A549 (cell line): ENCODE measurements around the gene SARDH. TPM values are rescaled to one million over a fixed set of nuclear protein-coding genes. Genes with fewer than 3 reads are reported as not detected.

Source experiments
- ATAC-seq, 2 experiments: fragments of 200-7000 bp in 1 of 2; fragments of >200 bp in 1 of 2; cut with Nextera tagmentation in 1 of 2; cut with Tn5 transposase in 1 of 2; 3 replicates each; pipeline versions ENCODE4 v1.8.0 to v1.9.1; 2018 to 2020; ENCODE audit warnings: mild to moderate bottlenecking in 1 of 2, moderate library complexity in 1 of 2
- CTCF ChIA-PET: fragments of 300-600 bp; sonication (Branson Sonifier 250); formaldehyde crosslinking; extraction: SDS; loops from one replicate; lab custom pipeline; 2021; ENCODE audit warnings: antibody characterized with exemption, inconsistent platforms; lab: Yijun Ruan, JAX
- POLR2A ChIA-PET: fragments of 350-600 bp; formaldehyde crosslinking; extraction: SDS; loops from one replicate; lab custom pipeline; 2021; ENCODE audit warnings: antibody characterized with exemption, inconsistent platforms; lab: Yijun Ruan, JAX
- DNase-seq, 2 experiments: peaks; one replicate each; pipeline versions ENCODE4 v3.0.0 to v3.0.0-alpha.2; 2011 to 2016; ENCODE audit warnings: low read depth in 1 of 2, low spot score in 1 of 2
- FAIRE-seq: peaks from 2 replicates; lab custom pipeline; 2011; peaks lifted over from hg19 to GRCh38; lab: Jason Lieb, UNC
- H3K27ac ChIP-seq, 2 experiments: fragments of >200 bp; sonication (Bioruptor Twin); formaldehyde crosslinking; 3 replicates each; pipeline ENCODE4 v1.5.1; 2016 to 2017
- H3K4me1 ChIP-seq: fragments of >200 bp; sonication (Bioruptor Twin); formaldehyde crosslinking; 3 replicates; pipeline ENCODE4 v1.6.1; 2016
- H3K4me2 ChIP-seq: fragments of >200 bp; sonication (Bioruptor Twin); formaldehyde crosslinking; 3 replicates; pipeline ENCODE4 v1.6.1; 2016
- H3K4me3 ChIP-seq: fragments of >200 bp; sonication (Bioruptor Twin); formaldehyde crosslinking; 3 replicates; pipeline ENCODE4 v1.5.1; 2016
- H3K9me3 ChIP-seq: fragments of >200 bp; sonication (Bioruptor Twin); formaldehyde crosslinking; 3 replicates; pipeline ENCODE4 v1.6.1; 2016
- ATOH8 ChIP-seq: fragments of 250-450 bp; sonication (Bioruptor Pico); IDR thresholded peaks from 2 replicates; pipeline ENCODE4 v1.5.0; 2020; ENCODE audit warnings: low read depth, mild to moderate bottlenecking, moderate library complexity
- CHD2 ChIP-seq: fragments of 150-350 bp; IDR thresholded peaks from 2 replicates; pipeline ENCODE4 v1.6.1; 2014; ENCODE audit warnings: low read length; ENCODE audit not compliant: partially characterized antibody
- CHD4 ChIP-seq: fragments of 200-600 bp; sonication (generic); IDR thresholded peaks from 2 replicates; pipeline ENCODE4 v1.6.1; 2016; ENCODE audit warnings: antibody characterized with exemption, mild to moderate bottlenecking, borderline replicate concordance
- EHF ChIP-seq: fragments of 250-450 bp; sonication (Bioruptor Pico); IDR thresholded peaks from 2 replicates; pipeline ENCODE4 v1.5.0; 2020; ENCODE audit warnings: mild to moderate bottlenecking
- EHMT2 ChIP-seq: fragments of 200-600 bp; sonication (generic); IDR thresholded peaks from 2 replicates; pipeline ENCODE4 v1.6.1; 2016; ENCODE audit warnings: antibody characterized with exemption, low read depth, mild to moderate bottlenecking, moderate library complexity
- EP300 ChIP-seq, 2 experiments: fragments of >200 bp; sonication (Bioruptor Twin); formaldehyde crosslinking; IDR thresholded peaks; 2 replicates in 1 of 2; 3 replicates in 1 of 2; pipeline ENCODE4 v1.6.1; 2016 to 2017
- ESRRA ChIP-seq: fragments of 150-350 bp; IDR thresholded peaks from 2 replicates; pipeline ENCODE4 v1.6.1; 2014; ENCODE audit warnings: mild to moderate bottlenecking, low read length, borderline replicate concordance
- FOXS1 ChIP-seq: fragments of 250-450 bp; sonication (Bioruptor Pico); IDR thresholded peaks from 2 replicates; pipeline ENCODE4 v1.5.0; 2020; ENCODE audit warnings: mild to moderate bottlenecking, moderate library complexity
- GATA3 ChIP-seq: IDR thresholded peaks from 2 replicates; pipeline ENCODE4 v1.6.1; 2012; ENCODE audit warnings: borderline replicate concordance
- HEYL ChIP-seq: fragments of 250-450 bp; sonication (Bioruptor Pico); IDR thresholded peaks from 2 replicates; pipeline ENCODE4 v1.8.0; 2021; ENCODE audit warnings: mild to moderate bottlenecking, moderate library complexity
- HOXA7 ChIP-seq: fragments of 250-450 bp; sonication (Bioruptor Pico); IDR thresholded peaks from 2 replicates; pipeline ENCODE4 v1.5.0; 2020; ENCODE audit warnings: mild to moderate bottlenecking, moderate library complexity
- HOXB5 ChIP-seq: fragments of 250-450 bp; sonication (Bioruptor Pico); IDR thresholded peaks from 2 replicates; pipeline ENCODE4 v1.5.0; 2020; ENCODE audit warnings: mild to moderate bottlenecking, moderate library complexity
- KDM1A ChIP-seq: fragments of 200-600 bp; sonication (generic); IDR thresholded peaks from 2 replicates; pipeline ENCODE4 v1.6.1; 2016; ENCODE audit warnings: low read depth, mild to moderate bottlenecking
- MAX ChIP-seq: IDR thresholded peaks from 2 replicates; pipeline ENCODE4 v1.6.1; 2012
- MAZ ChIP-seq: fragments of 150-350 bp; IDR thresholded peaks from 2 replicates; pipeline ENCODE4 v1.6.1; 2014; ENCODE audit warnings: antibody characterized with exemption, low read depth, low read length, borderline replicate concordance
- MYC ChIP-seq: IDR thresholded peaks from 2 replicates; pipeline ENCODE4 v1.6.1; 2012; ENCODE audit warnings: mild to moderate bottlenecking, inconsistent platforms, low read length, improper control_type of control experiment, borderline replicate concordance
- POLR2A ChIP-seq: IDR thresholded peaks from 2 replicates; pipeline ENCODE4 v1.6.1; 2012; ENCODE audit warnings: mild to moderate bottlenecking, low read length
- RFX5 ChIP-seq: fragments of 450-650 bp; IDR thresholded peaks from 2 replicates; pipeline ENCODE4 v1.7.1; 2014; ENCODE audit warnings: antibody characterized with exemption, mild to moderate bottlenecking, moderate library complexity
- TP53 ChIP-seq: fragments of 250-450 bp; sonication (Bioruptor Pico); IDR thresholded peaks from 2 replicates; pipeline ENCODE4 v1.5.0; 2021; ENCODE audit warnings: mild to moderate bottlenecking, moderate library complexity
- USF2 ChIP-seq: fragments of 450-650 bp; IDR thresholded peaks from 2 replicates; pipeline ENCODE4 v1.6.1; 2014; ENCODE audit warnings: antibody characterized with exemption
- ZC3H11A ChIP-seq: fragments of 450-650 bp; IDR thresholded peaks from 2 replicates; pipeline ENCODE4 v1.6.1; 2014; ENCODE audit warnings: antibody characterized with exemption, mild to moderate bottlenecking
- ZNF302 ChIP-seq: fragments of 250-450 bp; sonication (Bioruptor Pico); IDR thresholded peaks from 2 replicates; pipeline ENCODE4 v1.9.0; 2021; ENCODE audit warnings: inconsistent platforms, mild to moderate bottlenecking, moderate library complexity
- WGBS: methylation state at CpG from one replicate; pipeline ENCODE4 v1.1.6; 2017; ENCODE audit errors: missing lambda C conversion rate; 5-methylcytosine and 5-hydroxymethylcytosine counted together
- polyA plus RNA-seq, 4 experiments: library from polyadenylated mRNA; depleted of rRNA in 3 of 4; stranded (reverse); fragments of >200 nt; fragmentation: RNase III in 1 of 4; extraction: RNeasy Plus Mini Kit Qiagen cat#74134 plus additional on column Dnase treatment in 1 of 4; gene quantifications; 2 replicates in 3 of 4; 3 replicates in 1 of 4; pipeline ENCODE4 v1.2.3, GENCODE V29; 2011 to 2017
- TF ChIP-seq, protein P1 (sequence below): IDR thresholded peaks from 2 replicates; pipeline ENCODE4 v1.6.1; 2012; ENCODE audit warnings: low read depth, borderline replicate concordance
- TF ChIP-seq, protein P2 (sequence below): fragments of >200 bp; sonication (Bioruptor Twin); formaldehyde crosslinking; IDR thresholded peaks from 3 replicates; pipeline ENCODE4 v1.6.1; 2016

SARDH gene
- polyA plus RNA-seq, 2 of the 4 experiments (the other 2 are of a cell fraction): 0.08 TPM; not detected in 1

DNA sequence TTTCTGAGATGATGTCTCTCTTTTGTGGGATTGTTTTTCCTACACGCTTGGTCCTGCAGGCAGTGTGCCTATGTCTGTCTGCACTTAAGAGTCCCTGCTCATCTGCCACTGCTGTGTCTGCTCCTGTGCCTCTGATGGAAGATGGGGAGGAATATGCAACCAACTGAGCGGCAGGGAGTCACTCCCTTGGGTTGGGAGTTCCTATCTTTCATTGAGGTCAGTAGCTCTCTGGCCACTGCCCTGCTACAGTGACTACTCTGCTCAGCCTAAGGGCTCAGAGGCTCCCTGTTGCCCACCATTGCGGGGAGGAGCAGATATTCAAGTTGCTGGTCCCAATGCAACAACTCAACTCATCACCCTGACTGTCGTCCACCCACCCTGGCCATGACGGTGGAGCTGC lies 115.6 kb downstream of the SARDH start:
- no peak for FAIRE-seq
- CTCF ChIA-PET: no interaction called here
- no peak for ATAC-seq
- H3K27ac ChIP-seq: no peak overlapping the region
- POLR2A ChIA-PET: no interaction called here
- no peak for TF ChIP-seq USF2
- TF ChIP-seq, all 56 proteins: peak for 0
- peaks cover 7% of the 10 kb centered on the region; the same call in 2 of the 3 replicates for H3K9me3 ChIP-seq
- H3K4me2 ChIP-seq: no peak overlapping the region
- no peaks in the 10 kb centered on the region for H3K4me1 ChIP-seq
- H3K4me3 ChIP-seq: no peak overlapping the region
- WGBS: 3% methylated on average over 4 of the region's 5 CpGs
- DNase-seq: no peak

- 7% methylated on average over 11 of the region's 11 CpGs for WGBS
- H3K4me1 ChIP-seq: no peaks in the 10 kb centered on the region
- CTCF ChIA-PET: no interaction called here
Measured at GRCh38 chr9:133621725-133622267, 116.4 kb downstream of the SARDH start.

DNA sequence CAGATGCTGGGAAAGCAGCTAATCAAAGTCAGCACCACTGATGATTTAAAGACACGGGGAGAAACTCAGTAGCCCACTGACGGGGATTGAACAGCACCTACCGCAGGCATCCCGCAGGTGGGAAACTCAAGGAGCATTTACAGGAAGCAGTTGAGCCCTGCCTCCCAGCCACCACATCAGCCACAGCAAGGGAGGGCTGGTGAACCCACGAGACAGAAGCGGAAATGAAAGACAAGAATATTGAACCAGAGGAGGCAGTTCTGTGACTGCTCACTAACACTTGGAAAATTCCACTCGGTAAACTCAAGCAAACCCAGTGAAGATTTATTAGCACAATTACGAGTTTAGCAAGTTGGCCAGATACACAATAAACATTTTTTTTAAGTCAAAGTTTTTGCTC lies 118.4 kb downstream of the SARDH start:
- DNase-seq (no peak), FAIRE-seq (no peak), ATAC-seq (no peak)
- POLR2A ChIA-PET: no interaction called here
- no peak for TF ChIP-seq POLR2A
- TF ChIP-seq, protein P1, sequence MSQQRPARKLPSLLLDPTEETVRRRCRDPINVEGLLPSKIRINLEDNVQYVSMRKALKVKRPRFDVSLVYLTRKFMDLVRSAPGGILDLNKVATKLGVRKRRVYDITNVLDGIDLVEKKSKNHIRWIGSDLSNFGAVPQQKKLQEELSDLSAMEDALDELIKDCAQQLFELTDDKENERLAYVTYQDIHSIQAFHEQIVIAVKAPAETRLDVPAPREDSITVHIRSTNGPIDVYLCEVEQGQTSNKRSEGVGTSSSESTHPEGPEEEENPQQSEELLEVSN: no peak
- no peak for TF ChIP-seq KDM1A
- no peak for TF ChIP-seq EHMT2
- no peak for TF ChIP-seq HOXB5
- TF ChIP-seq ATOH8: no peak
- TF ChIP-seq CHD2: no peak
- no peak for TF ChIP-seq CHD4
- no peak for TF ChIP-seq MAZ
- TF ChIP-seq FOXS1 (CRISPR knock-in tag): no peak
- TF ChIP-seq GATA3: no peak
- no peak for TF ChIP-seq HOXA7 (CRISPR knock-in tag)
- no peak for TF ChIP-seq EP300 (IDR thresholded peaks at IDR 0.05)
- no peak for TF ChIP-seq ESRRA
- TF ChIP-seq ZC3H11A: no peak
- TF ChIP-seq RFX5: no peak
- TF ChIP-seq, protein P2, sequence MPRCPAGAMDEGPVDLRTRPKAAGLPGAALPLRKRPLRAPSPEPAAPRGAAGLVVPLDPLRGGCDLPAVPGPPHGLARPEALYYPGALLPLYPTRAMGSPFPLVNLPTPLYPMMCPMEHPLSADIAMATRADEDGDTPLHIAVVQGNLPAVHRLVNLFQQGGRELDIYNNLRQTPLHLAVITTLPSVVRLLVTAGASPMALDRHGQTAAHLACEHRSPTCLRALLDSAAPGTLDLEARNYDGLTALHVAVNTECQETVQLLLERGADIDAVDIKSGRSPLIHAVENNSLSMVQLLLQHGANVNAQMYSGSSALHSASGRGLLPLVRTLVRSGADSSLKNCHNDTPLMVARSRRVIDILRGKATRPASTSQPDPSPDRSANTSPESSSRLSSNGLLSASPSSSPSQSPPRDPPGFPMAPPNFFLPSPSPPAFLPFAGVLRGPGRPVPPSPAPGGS: no peak
- TF ChIP-seq HEYL: no peak
- TF ChIP-seq ZNF302 (CRISPR knock-in tag): no peak
- TF ChIP-seq EHF (CRISPR knock-in tag): no peak
- 24% methylated on average over 8 of the region's 8 CpGs for WGBS
- H3K4me2 ChIP-seq: no peak overlapping the region
- no peak overlapping the region for H3K4me3 ChIP-seq
- CTCF ChIA-PET: no interaction called here
- H3K4me1 ChIP-seq: no peaks in the 10 kb centered on the region
- no peak overlapping the region for H3K27ac ChIP-seq
- peaks cover 7% of the 10 kb centered on the region; the same call in 2 of the 3 replicates for H3K9me3 ChIP-seq

More at GRCh38 chr9:133621725-133622267, 116.4 kb downstream of the SARDH start:
- DNase-seq: no peak
- no peak overlapping the region for H3K4me3 ChIP-seq
- FAIRE-seq: no peak
- H3K4me2 ChIP-seq: no peak overlapping the region
- no peak for TF ChIP-seq MAX
- TF ChIP-seq MYC: no peak
- TF ChIP-seq ESRRA: no peak
- TF ChIP-seq KDM1A: no peak
- no peak for TF ChIP-seq TP53 (CRISPR knock-in tag)
- no peak for ATAC-seq
- POLR2A ChIA-PET: no interaction called here
- no peak overlapping the region for H3K27ac ChIP-seq
- H3K9me3 ChIP-seq: peaks cover 7% of the 10 kb centered on the region; the same call in 2 of the 3 replicates
